ENCODE measurements around the gene C1QTNF9.

DNA sequence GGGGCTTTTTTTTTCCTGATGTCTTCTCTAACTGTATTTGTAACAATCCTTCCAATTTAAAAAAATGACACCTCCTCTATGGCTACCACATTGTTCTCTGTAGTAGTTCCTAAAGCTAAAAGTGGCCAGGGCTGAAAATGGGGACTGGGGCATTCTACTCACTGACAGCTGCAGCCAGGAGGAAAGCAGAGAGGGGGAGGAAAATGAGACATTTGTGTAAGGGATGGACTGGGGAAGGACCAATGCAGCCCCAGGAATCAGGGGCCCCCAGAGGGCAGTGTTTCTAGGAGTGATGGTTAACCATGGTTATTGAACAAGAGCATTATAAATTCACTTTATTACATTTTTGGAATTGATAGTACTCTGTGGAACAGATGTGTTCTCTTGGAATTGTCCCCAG is 34.3 kb upstream of the C1QTNF9 start:
- no peak for TF ChIP-seq CTCF (IDR thresholded peaks at IDR 0.05)
- no peak for TF ChIP-seq EP300 (IDR thresholded peaks at IDR 0.05)
- no peak for TF ChIP-seq POLR2A (IDR thresholded peaks at IDR 0.05)
